A204.1 (cell line): ENCODE results near the gene UBTD2.

Experiments
- FAIRE-seq: peaks from 2 replicates; lab custom pipeline; 2012; peaks lifted over from hg19 to GRCh38; lab: Jason Lieb, UNC

Gene UBTD2

GRCh38 chr5:172167895-172168294 is 115.7 kb downstream of the UBTD2 start:
- no peak for FAIRE-seq

DNA sequence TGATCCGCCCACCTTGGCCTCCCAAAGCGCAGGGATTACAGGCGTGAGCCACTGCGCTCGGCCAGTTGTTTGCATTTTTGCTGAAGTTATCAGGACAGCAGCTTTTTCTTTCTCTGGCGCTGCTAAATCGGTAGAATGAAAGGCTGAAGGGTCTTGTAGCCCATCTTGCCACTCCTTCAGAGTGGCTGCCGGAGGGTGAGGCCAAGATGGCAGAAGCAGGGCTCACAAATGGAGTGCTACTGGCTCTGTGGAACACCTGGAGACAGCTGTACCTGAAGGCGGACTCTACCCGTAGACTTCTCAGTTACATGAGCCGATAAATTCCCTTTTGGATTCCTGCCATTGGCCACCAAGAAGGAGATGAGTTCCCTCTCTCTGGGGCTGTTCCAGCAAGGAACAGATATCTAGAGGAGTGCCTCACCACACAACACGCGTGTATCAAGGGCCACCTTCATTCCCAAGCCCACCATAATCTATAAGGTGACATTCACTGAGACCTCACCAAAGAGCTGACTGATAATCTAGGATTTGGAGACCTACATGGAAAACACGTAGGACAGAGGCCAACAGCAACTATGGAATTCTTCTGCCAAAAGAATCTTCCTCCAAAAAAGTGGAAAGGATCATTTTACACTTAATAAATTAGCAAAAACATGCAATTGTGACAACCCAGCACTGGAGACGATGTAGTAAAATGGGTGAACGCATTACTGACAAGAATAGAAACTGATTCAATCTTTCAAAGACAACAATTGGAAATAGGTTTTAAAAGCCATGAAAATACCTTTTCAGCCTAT is 117.3 kb downstream of the UBTD2 start:
- no peak for FAIRE-seq

DNA sequence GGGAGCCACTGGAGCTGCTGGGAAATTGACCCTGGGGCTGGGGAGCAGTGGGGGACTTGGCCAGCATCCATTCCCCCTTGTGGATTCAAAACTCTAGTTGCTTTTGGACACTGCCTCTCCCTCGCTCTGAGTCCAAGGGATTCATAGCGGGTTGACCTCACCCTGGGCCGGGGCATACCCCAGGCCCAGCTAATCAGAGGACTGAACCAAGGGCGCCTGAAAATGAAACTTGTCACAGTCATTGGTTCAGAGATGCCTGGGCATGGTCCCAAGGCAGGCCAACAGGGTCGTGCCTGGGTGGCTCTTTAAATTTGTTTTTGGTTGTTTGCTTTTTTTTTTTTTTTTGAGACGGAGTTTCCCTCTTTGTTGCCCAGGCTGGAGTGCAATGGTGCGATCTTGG is 118.1 kb downstream of the UBTD2 start:
- no peak for FAIRE-seq

DNA sequence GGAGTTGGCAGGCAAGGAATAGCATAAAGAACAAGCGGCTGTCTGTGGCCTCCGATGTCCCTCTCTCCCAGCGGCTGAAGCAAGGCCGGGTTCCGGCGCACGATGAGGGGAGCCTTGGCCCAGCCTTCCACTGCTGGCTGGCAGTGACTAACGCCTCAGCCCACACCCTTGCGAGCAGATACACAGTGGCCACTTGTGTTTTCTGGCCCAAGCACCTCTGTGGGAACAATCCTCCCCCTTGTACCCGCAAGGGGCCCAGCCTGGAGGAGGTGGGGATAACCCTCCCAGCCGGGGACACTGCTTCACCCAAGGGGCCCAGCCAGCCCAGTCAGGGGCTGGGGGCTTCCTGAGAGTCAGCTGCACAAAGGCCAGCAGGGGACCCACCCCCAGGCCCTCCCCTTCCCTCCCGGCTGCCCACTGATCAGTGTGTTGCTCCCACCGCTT is 118.8 kb downstream of the UBTD2 start:
- FAIRE-seq: no peak

DNA sequence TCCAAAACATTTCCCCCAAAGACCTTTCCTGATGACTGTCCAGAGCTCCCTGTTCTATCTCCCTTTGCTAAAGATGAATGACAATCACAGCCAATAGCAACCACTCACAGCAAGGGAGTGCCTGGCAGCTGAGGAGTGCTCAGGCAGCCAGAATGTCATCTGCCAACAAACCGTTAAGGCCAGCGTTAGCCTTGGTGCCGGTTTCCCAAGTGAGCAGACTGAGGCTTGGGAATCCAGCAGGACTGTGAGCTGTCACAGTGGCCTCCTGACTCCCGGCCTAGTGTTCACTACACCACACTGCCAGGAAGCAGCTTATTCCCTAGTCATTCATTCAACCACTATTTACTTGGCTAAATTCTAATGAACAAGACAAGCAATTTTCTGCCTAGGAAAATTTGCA is 120.2 kb downstream of the UBTD2 start:
- no peak for FAIRE-seq

- no peak for FAIRE-seq
These were observed 120.6 kb downstream of the UBTD2 start for GRCh38 chr5:172162987-172163343.

DNA sequence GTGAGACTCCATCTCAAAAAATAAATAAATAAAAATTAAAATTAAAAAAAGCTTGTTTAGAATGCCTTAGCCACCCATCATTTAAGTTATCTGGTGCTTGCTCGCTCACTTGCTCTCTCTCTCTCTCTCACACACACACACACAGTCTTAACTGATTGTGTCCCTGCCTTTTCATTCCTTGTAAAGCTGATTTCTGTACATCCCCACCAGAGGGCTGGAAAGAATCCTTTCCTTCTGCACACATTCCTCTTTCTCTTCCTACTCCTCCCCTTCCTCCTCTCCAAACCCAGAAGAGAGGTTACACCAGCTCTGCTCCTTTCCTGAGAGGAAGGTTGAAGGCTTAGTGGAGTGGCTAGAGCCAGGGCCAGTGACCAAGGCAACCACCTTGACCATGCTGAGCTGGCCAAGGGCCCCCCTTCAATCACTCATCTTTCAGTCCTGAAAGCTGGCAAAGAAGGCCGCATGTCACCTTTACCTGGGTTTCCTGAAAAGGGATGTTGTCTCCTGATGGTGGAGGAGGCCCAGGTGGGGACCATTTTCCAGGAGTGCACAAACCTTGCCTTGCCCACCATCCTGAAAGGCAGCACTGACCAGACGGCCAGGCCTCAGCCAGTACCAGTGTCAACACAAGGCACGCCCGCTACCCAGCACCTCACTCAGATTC is 121.1 kb downstream of the UBTD2 start:
- FAIRE-seq: no peak

DNA sequence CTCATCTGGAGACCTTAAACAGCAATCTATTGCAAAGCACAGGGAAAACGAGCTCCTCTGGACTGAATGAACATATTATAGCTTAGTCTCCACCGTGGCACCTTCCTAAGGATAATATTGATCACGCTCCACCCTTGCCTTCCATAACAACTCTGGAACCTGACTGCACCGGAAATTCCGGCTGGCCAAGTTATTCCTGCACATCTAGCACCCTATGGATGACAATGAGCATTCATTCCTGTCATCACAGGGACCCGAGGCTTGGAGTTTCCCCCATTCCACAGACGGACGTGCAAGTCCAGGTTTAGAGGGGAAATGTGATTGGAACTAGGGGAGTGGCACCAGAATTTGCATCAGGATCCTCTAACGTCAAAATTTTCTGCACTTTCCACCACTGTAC is 123.1 kb downstream of the UBTD2 start:
- no peak for FAIRE-seq
